ENCODE data around the gene PELI1.

GRCh38 chr2:64093341-64093740 is 50.9 kb downstream of the PELI1 start:
- TF ChIP-seq FOXM1 (IDR thresholded peaks at IDR 0.05; ENCODE audit: borderline replicate concordance, low read depth) (no peak), EP300 (IDR thresholded peaks at IDR 0.05; ENCODE audit: borderline replicate concordance) (no peak), YY1 (IDR thresholded peaks at IDR 0.05; ENCODE audit: low read depth) (no peak), TAF1 (IDR thresholded peaks at IDR 0.05; ENCODE audit: low read depth) (no peak), TCF12 (IDR thresholded peaks at IDR 0.05; ENCODE audit: low read depth) (no peak), RAD21 (IDR thresholded peaks at IDR 0.05; ENCODE audit: low read depth) (no peak), EGR1 (IDR thresholded peaks at IDR 0.05) (no peak), CREB1 (IDR thresholded peaks at IDR 0.05; ENCODE audit: low read depth) (no peak)
- TF ChIP-seq, protein P1, sequence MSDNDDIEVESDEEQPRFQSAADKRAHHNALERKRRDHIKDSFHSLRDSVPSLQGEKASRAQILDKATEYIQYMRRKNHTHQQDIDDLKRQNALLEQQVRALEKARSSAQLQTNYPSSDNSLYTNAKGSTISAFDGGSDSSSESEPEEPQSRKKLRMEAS (IDR thresholded peaks at IDR 0.05), result no peak
- TF ChIP-seq, protein P2, sequence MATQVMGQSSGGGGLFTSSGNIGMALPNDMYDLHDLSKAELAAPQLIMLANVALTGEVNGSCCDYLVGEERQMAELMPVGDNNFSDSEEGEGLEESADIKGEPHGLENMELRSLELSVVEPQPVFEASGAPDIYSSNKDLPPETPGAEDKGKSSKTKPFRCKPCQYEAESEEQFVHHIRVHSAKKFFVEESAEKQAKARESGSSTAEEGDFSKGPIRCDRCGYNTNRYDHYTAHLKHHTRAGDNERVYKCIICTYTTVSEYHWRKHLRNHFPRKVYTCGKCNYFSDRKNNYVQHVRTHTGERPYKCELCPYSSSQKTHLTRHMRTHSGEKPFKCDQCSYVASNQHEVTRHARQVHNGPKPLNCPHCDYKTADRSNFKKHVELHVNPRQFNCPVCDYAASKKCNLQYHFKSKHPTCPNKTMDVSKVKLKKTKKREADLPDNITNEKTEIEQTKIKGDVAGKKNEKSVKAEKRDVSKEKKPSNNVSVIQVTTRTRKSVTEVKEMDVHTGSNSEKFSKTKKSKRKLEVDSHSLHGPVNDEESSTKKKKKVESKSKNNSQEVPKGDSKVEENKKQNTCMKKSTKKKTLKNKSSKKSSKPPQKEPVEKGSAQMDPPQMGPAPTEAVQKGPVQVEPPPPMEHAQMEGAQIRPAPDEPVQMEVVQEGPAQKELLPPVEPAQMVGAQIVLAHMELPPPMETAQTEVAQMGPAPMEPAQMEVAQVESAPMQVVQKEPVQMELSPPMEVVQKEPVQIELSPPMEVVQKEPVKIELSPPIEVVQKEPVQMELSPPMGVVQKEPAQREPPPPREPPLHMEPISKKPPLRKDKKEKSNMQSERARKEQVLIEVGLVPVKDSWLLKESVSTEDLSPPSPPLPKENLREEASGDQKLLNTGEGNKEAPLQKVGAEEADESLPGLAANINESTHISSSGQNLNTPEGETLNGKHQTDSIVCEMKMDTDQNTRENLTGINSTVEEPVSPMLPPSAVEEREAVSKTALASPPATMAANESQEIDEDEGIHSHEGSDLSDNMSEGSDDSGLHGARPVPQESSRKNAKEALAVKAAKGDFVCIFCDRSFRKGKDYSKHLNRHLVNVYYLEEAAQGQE (IDR thresholded peaks at IDR 0.05; ENCODE audit: low read depth), result no peak
- TF ChIP-seq, protein P3, sequence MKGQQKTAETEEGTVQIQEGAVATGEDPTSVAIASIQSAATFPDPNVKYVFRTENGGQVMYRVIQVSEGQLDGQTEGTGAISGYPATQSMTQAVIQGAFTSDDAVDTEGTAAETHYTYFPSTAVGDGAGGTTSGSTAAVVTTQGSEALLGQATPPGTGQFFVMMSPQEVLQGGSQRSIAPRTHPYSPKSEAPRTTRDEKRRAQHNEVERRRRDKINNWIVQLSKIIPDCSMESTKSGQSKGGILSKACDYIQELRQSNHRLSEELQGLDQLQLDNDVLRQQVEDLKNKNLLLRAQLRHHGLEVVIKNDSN (IDR thresholded peaks at IDR 0.05), result no peak

Measured in Ishikawa (cell line).